Body of pancreas (tissue), 4 donors: ENCODE results near the gene RNF6.

ENCODE experiments used
- POLR2A ChIP-seq, 3 donors: fragments of 450-650 bp; IDR thresholded peaks; one replicate each; pipeline ENCODE4 v1.6.1; 2016; ENCODE audit warnings: antibody characterized with exemption in 3 of 3, mild to moderate bottlenecking in 2 of 3
- TF ChIP-seq, protein P1 (sequence below), 7 experiments: fragments of 450-650 bp in 4 of 7; fragments of 200-600 bp in 3 of 7; sonication (generic) in 3 of 7; IDR thresholded peaks; one replicate each; pipeline ENCODE4 v1.5.1; 2016 to 2019; ENCODE audit warnings: antibody characterized with exemption in 7 of 7

DNA sequence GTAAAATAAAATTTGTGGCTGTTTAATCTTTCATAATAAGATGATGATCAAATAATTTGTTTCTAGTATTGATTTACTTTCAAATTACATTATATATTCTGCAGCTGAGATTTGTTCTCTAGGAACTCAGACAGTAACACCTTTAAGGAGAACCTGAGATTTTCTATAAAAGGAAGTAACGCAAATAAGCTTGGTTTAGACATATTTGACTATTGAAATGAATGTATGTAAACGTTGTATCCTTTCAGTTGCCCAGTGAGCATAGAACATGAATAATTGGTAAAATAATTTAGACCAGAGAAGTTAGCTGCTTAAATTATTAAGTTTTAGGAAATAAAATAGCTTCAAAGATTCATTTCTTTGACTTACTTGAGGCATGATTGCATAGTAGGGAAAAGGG is 34.9 kb upstream of the RNF6 start:
- TF ChIP-seq POLR2A (IDR thresholded peaks at IDR 0.05) = no peak
- TF ChIP-seq, protein P1, sequence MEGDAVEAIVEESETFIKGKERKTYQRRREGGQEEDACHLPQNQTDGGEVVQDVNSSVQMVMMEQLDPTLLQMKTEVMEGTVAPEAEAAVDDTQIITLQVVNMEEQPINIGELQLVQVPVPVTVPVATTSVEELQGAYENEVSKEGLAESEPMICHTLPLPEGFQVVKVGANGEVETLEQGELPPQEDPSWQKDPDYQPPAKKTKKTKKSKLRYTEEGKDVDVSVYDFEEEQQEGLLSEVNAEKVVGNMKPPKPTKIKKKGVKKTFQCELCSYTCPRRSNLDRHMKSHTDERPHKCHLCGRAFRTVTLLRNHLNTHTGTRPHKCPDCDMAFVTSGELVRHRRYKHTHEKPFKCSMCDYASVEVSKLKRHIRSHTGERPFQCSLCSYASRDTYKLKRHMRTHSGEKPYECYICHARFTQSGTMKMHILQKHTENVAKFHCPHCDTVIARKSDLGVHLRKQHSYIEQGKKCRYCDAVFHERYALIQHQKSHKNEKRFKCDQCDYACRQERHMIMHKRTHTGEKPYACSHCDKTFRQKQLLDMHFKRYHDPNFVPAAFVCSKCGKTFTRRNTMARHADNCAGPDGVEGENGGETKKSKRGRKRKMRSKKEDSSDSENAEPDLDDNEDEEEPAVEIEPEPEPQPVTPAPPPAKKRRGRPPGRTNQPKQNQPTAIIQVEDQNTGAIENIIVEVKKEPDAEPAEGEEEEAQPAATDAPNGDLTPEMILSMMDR (IDR thresholded peaks at IDR 0.05) = no peak
